ENCODE measurements around the gene SGMS2.

DNA sequence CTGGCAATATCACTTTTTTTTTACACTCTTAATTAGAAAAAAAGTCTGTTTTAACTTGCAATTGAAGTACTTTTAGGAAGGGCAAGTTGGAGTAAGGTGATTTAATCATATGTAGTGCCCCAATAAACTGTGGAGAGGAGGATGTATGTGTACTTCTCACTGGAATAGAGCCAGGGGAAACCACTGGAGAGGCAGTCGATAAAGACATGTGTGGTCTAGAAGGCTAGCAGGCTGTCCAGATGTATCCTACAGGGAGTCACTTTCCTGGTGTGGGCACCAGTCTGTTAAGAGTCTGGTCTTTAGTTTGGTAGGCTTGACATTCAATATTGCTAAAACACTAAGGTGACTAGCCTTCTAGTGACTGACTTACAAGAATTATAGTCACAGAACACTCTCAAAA lies 9.6 kb upstream of the SGMS2 start:
- TF ChIP-seq CTCF (IDR thresholded peaks at IDR 0.05; ENCODE audit: low read length), result no peak
- TF ChIP-seq EZH2 (optimal IDR thresholded peaks at IDR 0.05; ENCODE audit: low read depth, low read length), result no peak
- no peak for TF ChIP-seq EZH2phosphoT487 (IDR thresholded peaks at IDR 0.05; ENCODE audit: low read length)
